T1000 (cell line): Measurements from ENCODE around the gene C11orf98.
"Not testable (repeated sequence)": the region's sequence is repeated elsewhere in the genome, so short reads cannot be mapped to it uniquely, and the experiment has no call there.

Source experiments
- DNase-seq: peaks from one replicate; lab custom pipeline; 2025; ENCODE audit warnings: mixed read lengths; lab: John Stamatoyannopoulos, UW

C11orf98 gene

GRCh38 chr11:62650283-62650682 is 14.7 kb downstream of the C11orf98 start:
- DNase-seq = not testable (repeated sequence)

DNA sequence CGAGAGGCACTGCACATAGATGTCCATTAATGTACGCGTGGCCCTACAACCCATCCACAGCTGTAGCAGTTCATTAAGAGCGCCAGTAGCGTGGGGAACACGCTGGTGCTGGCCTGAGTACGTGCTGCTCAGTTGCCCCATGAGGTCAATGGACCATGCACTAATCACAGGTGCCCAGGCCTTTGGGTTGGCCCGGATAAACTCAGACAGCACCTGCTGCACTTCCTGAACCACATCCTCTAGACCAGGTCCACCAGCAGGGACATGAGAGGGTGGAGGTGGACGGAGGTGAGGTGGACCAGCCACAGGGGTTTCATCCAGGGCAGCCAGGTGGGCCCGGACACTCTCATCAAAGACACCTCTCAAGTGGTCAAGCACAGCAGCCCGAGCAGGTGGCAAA is 15.5 kb downstream of the C11orf98 start:
- no peak for DNase-seq

DNA sequence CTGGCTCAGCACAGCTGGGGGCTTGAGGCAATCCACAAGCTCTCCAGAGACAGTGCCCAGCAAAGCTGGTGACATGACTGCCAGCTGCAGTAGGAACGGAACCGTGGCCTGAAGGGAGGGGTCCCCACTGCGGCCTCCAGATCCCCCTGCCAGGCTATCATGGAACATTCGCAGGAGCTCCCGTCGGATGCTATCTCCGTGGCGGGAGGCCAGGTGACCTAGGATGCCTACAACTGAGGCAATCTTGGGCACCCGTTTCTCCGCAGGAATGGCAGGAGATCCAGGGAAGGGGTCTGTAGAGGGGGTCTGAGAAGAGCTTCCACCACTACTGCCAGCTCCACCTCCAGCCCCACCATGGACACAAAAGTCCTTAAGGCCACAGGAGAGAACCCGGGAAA is 16.0 kb downstream of the C11orf98 start:
- DNase-seq = no peak

DNA sequence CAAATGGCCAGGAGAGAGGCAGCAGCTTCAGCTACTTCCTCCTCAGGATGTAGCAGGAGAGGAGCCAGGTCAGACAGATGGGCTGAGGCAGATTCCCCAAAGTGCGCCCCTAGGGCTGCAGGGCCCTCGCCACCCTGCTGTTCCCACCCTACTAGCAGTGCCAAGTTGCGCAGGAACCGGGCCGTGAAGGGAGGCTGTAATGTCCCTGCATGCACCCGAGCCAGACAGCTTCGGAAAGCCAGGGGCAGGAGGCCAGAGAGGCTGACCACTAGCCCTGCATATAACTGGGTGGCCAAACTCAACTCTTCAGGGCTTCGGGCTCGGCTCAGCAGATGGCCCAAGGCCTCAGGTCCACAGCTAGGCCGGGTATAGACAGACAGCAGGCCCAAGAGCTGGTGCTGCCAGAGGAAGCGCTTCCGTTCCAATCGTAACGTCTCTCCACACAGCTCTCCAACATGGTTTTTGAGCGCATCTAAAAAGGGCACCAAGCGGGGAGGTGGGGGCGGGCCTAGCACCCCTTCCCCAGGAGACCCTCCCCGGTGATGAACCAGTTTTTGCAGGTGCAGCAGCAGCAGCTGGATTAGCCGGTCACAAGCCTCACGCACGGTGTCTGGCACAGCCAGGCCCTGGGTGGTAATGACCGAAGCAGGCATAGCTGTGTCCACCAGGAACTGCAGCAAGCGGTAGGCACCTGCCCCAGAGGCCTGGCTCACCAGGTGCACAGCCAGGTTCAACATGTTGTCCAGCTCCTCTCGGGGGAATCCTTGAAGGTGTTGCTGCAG is 16.6 kb downstream of the C11orf98 start:
- no peak for DNase-seq

DNA sequence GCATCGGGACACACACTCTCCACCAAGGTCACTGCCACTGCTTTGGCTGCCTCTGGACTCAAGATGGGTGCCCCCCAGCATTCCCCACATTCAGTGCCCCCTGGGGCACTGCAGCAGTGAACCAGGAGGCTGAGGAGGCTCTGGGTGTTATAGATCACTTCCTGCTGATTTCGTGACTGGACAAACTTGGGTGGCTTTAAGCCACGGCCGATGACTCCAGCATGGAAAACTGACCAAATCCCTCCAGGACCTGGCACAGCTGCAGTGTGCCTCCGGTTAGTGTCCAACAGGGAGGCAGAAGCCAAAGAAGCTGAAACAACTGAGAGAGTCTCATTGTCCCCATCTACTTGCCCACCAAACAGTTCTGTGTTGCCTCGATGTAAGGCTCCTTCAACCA is 17.4 kb downstream of the C11orf98 start:
- DNase-seq = no peak

DNA sequence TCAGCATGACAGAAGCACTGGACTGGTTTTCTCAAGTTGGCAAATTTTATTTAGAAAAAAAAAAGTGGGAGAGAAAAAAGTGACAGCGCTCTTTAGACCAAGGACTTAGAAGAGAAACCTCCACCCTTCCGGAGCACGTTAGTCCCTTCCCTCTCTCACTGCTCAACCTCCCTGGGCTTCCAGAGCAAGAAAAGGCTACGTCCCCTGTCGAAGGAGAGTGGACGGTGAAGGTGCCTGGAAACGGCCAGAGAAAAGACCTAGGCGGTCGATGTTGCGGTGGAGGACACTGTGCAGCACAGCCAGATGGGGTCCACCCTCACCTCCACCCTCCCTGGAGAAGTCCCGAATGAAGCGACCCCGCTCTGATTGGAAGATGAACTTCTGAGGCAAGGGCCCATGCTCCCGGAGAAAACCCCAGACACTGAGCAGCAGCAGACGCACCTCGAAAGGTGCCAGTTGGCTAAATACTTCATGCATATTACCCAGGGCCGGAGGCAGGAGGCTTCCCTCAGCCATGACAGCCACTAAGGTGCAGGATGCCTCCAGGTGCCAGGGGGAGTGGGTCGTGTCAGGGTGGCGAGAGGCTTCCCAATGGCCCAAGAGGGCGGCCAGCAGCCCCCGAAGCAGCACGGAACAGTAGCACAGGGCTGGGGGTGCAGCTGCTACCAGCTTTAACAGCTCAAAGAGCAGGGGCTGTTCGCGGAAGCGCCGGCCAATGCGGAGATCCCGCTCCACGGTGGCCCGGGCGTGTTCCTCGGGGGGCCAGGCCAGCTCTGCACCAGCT is 18.0 kb downstream of the C11orf98 start:
- DNase-seq = no peak

DNA sequence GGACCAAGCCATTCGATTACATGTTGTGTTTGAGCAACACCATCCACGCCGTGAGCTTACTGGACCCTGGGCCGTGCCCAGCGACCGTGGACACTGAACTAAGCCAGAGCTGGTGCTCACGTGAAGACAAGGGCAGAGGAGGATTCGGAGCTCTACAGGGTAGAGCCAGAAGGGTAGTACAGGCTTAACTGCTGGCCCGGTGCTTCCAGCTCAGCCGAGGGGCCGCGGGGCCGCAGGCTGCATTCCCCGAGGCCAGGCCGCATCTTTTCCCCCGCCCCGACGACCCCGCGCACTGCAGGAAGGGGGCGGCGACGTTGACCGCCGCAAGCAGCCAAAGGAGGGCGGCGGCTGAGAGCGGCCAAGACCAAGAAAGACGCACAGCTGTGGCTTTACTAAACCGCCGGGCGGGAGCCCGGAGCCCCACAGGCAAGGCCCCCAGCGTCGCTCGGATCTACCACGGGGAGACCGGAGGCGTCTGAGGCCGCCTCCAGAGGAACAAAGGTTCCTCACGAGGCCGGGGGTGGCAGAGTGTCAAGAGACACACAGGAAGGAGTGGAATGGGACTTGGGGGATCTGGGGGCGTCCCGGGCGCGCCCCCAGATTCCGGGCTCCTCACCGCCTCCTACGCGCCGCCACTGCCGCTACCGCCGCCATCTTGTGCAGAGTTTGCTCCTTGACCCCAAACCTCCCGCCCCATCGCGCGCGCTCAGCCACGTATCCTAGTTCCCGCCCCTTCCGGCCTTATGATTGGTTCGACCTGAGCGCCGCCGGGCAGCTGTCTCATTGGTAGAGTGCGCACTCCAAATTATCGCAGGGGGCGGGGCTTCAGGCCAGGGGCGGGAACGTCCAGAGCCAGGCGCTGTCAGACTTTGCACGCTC is 18.8 kb downstream of the C11orf98 start, which contains the start of gene GANAB:
GANAB (minus strand) TSS at position 668 of the 879 bp plus-strand sequence; CDS start at position 654, 14 bp downstream.
- DNase-seq = peak; percentile 93

- no peak for DNase-seq
These were observed 19.4 kb downstream of the C11orf98 start for GRCh38 chr11:62645671-62645945.

GRCh38 chr11:62644220-62644619 is 20.8 kb downstream of the C11orf98 start:
- no peak for DNase-seq

DNA sequence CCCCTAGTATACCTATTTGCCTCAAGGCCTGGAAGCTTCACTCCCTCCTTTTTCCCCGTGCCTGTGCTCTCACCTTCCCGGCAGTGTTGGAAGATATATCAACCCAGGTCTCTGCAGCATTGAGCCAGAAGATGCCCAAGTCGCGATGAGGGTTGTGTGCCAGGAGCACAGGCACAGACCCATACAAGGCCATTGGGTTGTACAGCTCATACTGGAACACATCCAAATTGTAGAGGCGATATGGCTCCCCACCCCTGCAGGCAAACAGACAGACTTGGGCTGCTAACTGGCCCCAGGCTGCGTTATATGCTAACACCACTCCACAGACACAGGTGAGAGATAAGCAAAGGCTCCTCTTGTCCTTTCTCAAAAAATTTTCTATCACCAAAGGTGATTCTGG is 32.5 kb downstream of the C11orf98 start:
- no peak for DNase-seq

GRCh38 chr11:62627713-62628112 is 37.3 kb downstream of the C11orf98 start:
- no peak for DNase-seq

- no peak for DNase-seq
These were observed 42.4 kb downstream of the C11orf98 start for GRCh38 chr11:62622476-62623089.

- peak; percentile 99 for DNase-seq
These were observed 43.2 kb downstream of the C11orf98 start, which contains the start of gene B3GAT3 for GRCh38 chr11:62621567-62622470. Gene B3GAT3 (minus strand): TSS chr11:62621986. CDS start chr11:62621947, 39 bp downstream.

- DNase-seq = no peak
These were observed 43.9 kb downstream of the C11orf98 start for GRCh38 chr11:62621027-62621566.

DNA sequence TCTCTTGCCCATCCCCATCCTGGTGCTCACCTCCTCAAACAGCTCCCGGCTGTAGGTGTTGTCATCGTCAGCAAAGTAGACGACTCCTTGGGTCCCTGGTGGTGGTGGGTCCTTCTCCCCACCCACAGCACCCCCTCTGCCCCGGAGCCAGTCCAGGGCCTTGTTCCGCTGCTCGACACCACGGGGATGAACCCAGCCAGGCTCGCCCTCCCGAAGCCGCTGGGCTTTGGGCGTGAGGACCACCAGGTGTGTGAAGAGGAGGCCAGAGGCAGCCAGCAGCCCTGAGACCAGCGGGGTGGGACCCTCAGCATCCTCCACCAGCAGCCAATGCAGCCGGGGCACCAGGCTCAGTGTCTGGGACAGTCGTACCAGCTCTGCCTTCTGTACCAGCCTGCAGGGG is 48.1 kb downstream of the C11orf98 start:
- DNase-seq = not testable (repeated sequence)

DNA sequence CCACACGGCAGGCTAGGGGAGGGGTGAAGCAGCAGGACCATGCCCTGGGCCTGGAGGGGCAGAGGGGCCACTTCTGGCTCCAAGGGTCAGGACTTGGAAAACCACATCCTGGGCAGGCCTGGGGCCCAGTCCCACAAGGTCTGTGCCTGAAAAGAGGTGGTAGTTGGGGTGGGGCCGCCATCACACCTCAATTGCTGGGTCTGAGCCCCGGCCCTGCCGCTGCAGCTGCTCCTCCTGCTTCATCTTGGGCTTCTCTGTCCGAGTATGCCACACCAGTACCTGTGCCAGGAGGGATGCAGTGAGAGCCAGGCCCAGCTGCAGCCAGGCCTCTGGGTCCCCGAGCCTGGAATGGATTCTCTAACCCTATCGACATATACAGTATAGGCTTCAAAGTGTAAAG is 49.5 kb downstream of the C11orf98 start:
- DNase-seq = no peak

GRCh38 chr11:62614275-62614674 is 50.7 kb downstream of the C11orf98 start:
- no peak for DNase-seq

GRCh38 chr11:62613291-62613778 is 51.7 kb downstream of the C11orf98 start:
- no peak for DNase-seq
